BJ (cell line): ENCODE data around the gene CD2BP2. TPM values are rescaled to one million over a fixed set of nuclear protein-coding genes. Genes with fewer than 3 reads are reported as not detected.

Source experiments
- CTCF ChIA-PET: fragments of 350-600 bp; formaldehyde crosslinking; extraction: SDS; loops from one replicate; lab custom pipeline; 2021; ENCODE audit warnings: antibody characterized with exemption, inconsistent platforms; lab: Yijun Ruan, JAX
- POLR2A ChIA-PET: fragments of 300-600 bp; sonication (Branson Sonifier 250); formaldehyde crosslinking; extraction: SDS; loops from one replicate; lab custom pipeline; 2021; ENCODE audit warnings: antibody characterized with exemption; lab: Charles Lee
- DNase-seq: peaks from one replicate; pipeline ENCODE4 v3.0.0-alpha.2; 2011; ENCODE audit warnings: low read depth
- H3K27me3 ChIP-seq: 2 replicates; pipeline ENCODE4 v1.6.0; 2011; ENCODE audit warnings: low read length; ENCODE audit not compliant: control insufficient read depth, insufficient read depth
- H3K36me3 ChIP-seq: 2 replicates; pipeline ENCODE4 v1.5.1; 2011; ENCODE audit warnings: low read length; ENCODE audit not compliant: control insufficient read depth, insufficient read depth
- H3K4me3 ChIP-seq: 2 replicates; pipeline ENCODE4 v1.5.1; 2011; ENCODE audit warnings: low read depth, mild to moderate bottlenecking, control low read depth, low read length
- CTCF ChIP-seq: IDR thresholded peaks from 2 replicates; pipeline ENCODE4 v1.5.1; 2011; ENCODE audit warnings: low read depth, mild to moderate bottlenecking, control low read depth, inconsistent platforms, low read length, moderate library complexity; ENCODE audit not compliant: insufficient read depth
- polyA plus RNA-seq: library from polyadenylated mRNA; depleted of rRNA; stranded (reverse); fragments of >200 nt; gene quantifications from 2 replicates; pipeline ENCODE4 v1.2.3, GENCODE V29; 2011

CD2BP2 gene
- polyA plus RNA-seq, 1 experiment: 50.3 TPM

- CTCF ChIA-PET: no interaction called here
- TF ChIP-seq CTCF: no peak
Measured at GRCh38 chr16:30372725-30373124, 17.6 kb upstream of the CD2BP2 start.

GRCh38 chr16:30372038-30372712 lies 17.1 kb upstream of the CD2BP2 start:
- CTCF ChIA-PET: interaction anchor here (0.6 kb wide), 1 partner anchor 13 kb away, joined by 3 read pairs; no protein-coding TSS in a partner anchor
- no peaks in the 10 kb centered on the region for H3K27me3 ChIP-seq
- H3K4me3 ChIP-seq: no peak overlapping the region
- POLR2A ChIA-PET: no interaction called here
- no peak for DNase-seq
- TF ChIP-seq CTCF: no peak
- no peaks in the 10 kb centered on the region for H3K36me3 ChIP-seq

More at GRCh38 chr16:30372725-30373124, 17.6 kb upstream of the CD2BP2 start:
- no peaks in the 10 kb centered on the region for H3K27me3 ChIP-seq
- no peak overlapping the region for H3K4me3 ChIP-seq
- POLR2A ChIA-PET: no interaction called here
- no peaks in the 10 kb centered on the region for H3K36me3 ChIP-seq
- DNase-seq: no peak

GRCh38 chr16:30371248-30371816 lies 16.2 kb upstream of the CD2BP2 start:
- no peaks in the 10 kb centered on the region for H3K36me3 ChIP-seq
- no peaks in the 10 kb centered on the region for H3K27me3 ChIP-seq
- ChIA-PET POLR2A (interaction anchor here (1.0 kb wide), 2 partner anchors 16 to 21 kb away, joined by 4 to 7 read pairs; partner anchors contain the start of gene CD2BP2), CTCF (interaction anchor here (0.7 to 1.1 kb wide), 3 partner anchors 10 to 259 kb away, joined by 3 to 4 read pairs (median 3); no protein-coding TSS in a partner anchor)
- DNase-seq: no peak
- peak overlapping the region; percentile 47 for H3K4me3 ChIP-seq
- no peak for TF ChIP-seq CTCF

- ChIA-PET POLR2A (interaction anchor here (0.5 to 1.0 kb wide), 3 partner anchors 15 to 238 kb away, joined by 4 to 7 read pairs (median 7); partner anchors contain the start of gene CD2BP2), CTCF (interaction anchor here (0.7 to 1.1 kb wide), 4 partner anchors 9 to 260 kb away, joined by 3 to 4 read pairs (median 3); no protein-coding TSS in a partner anchor)
- peak; percentile 100 for DNase-seq
- Histone ChIP-seq H3K27me3 (no peaks in the 10 kb centered on the region), H3K4me3 (peak within 1 kb of the TSS; percentile 85), H3K36me3 (no peaks in the 10 kb centered on the region; the same call in 1 of the 2 replicates)
- peak; percentile 43 for TF ChIP-seq CTCF
Measured at GRCh38 chr16:30370456-30371247, 15.5 kb upstream of the CD2BP2 start, which contains the start of gene TBC1D10B. Gene TBC1D10B, minus strand, starts transcription at chr16:30370494. Its CDS starts 311 bp downstream, at chr16:30370183.
